CD14-positive monocyte (primary cell): ENCODE data around the gene PVRIG. TPM values are rescaled to one million over a fixed set of nuclear protein-coding genes. Genes with fewer than 3 reads are reported as not detected.

Experiments used
- DNase-seq, 3 donors: peaks; one replicate each; pipeline ENCODE4 v3.0.0-alpha.2; 2011 to 2022
- H2AFZ ChIP-seq: 2 replicates; pipeline ENCODE4 v1.6.0; 2012; ENCODE audit warnings: mild to moderate bottlenecking, low read depth, low read length, inconsistent platforms; ENCODE audit not compliant: insufficient read depth, poor library complexity, severe bottlenecking
- H3K27ac ChIP-seq, 2 donors: 1 replicate in 1 of 2; 2 replicates in 1 of 2; pipeline ENCODE4 v1.5.1; 2012 to 2013; ENCODE audit warnings: low read length in 2 of 2, control low read depth in 1 of 2, inconsistent platforms in 1 of 2, low read depth in 1 of 2, mild to moderate bottlenecking in 1 of 2
- H3K27me3 ChIP-seq, 2 donors: one replicate each; pipeline versions ENCODE4 v1.6.0 to v1.6.1; 2011 to 2013; ENCODE audit warnings: low read length in 2 of 2; ENCODE audit not compliant: control insufficient read depth in 2 of 2, insufficient read depth in 2 of 2
- H3K36me3 ChIP-seq, 2 donors: replicated peaks in 1 of 2; 1 replicate in 1 of 2; 2 replicates in 1 of 2; pipeline versions ENCODE4 v1.5.1 to v1.6.1; 2012 to 2013; ENCODE audit warnings: low read length in 2 of 2, control low read depth in 1 of 2, inconsistent platforms in 1 of 2, mild to moderate bottlenecking in 1 of 2; ENCODE audit not compliant: insufficient read depth in 2 of 2, control insufficient read depth in 1 of 2
- H3K4me1 ChIP-seq, 2 donors: 1 replicate in 1 of 2; 2 replicates in 1 of 2; pipeline versions ENCODE4 v1.5.1 to v1.6.1; 2012 to 2013; ENCODE audit warnings: low read length in 2 of 2, control low read depth in 1 of 2, inconsistent platforms in 1 of 2, mild to moderate bottlenecking in 1 of 2, moderate library complexity in 1 of 2; ENCODE audit not compliant: insufficient read depth in 2 of 2, control insufficient read depth in 1 of 2
- H3K4me2 ChIP-seq: replicated peaks from 2 replicates; pipeline ENCODE3; 2012; ENCODE audit warnings: low read length, moderate library complexity, mild to moderate bottlenecking; ENCODE audit not compliant: poor library complexity, severe bottlenecking; ENCODE audit errors: extremely low read depth
- H3K4me3 ChIP-seq, 3 experiments: fragments of 200-600 bp in 1 of 3; sonication (generic) in 1 of 3; replicated peaks in 1 of 3; 1 replicate in 2 of 3; 2 replicates in 1 of 3; pipeline ENCODE4 v1.5.1; 2011 to 2013; ENCODE audit warnings: low read length in 3 of 3, mild to moderate bottlenecking in 3 of 3, control low read depth in 2 of 3, low read depth in 2 of 3, inconsistent platforms in 1 of 3, moderate library complexity in 1 of 3
- H3K79me2 ChIP-seq: 2 replicates; pipeline ENCODE4 v1.6.0; 2012; ENCODE audit warnings: mild to moderate bottlenecking, control low read depth, inconsistent platforms, low read length, moderate library complexity; ENCODE audit not compliant: insufficient read depth
- H3K9ac ChIP-seq: 2 replicates; pipeline ENCODE4 v1.6.0; 2017; ENCODE audit warnings: low read length, mild to moderate bottlenecking; ENCODE audit not compliant: insufficient read depth, poor library complexity, severe bottlenecking
- H3K9me3 ChIP-seq, 2 donors: replicated peaks in 1 of 2; 1 replicate in 1 of 2; 2 replicates in 1 of 2; pipeline versions ENCODE4 v1.5.1 to v1.6.1; 2012 to 2013; ENCODE audit warnings: low read length in 2 of 2, control low read depth in 1 of 2; ENCODE audit not compliant: control insufficient read depth in 1 of 2, insufficient read depth in 1 of 2
- H4K20me1 ChIP-seq: 2 replicates; pipeline ENCODE4 v1.6.0; 2012; ENCODE audit warnings: mild to moderate bottlenecking, low read length, control low read depth, moderate library complexity; ENCODE audit not compliant: insufficient read depth
- H3K27ac Mint-ChIP-seq, 7 donors: one replicate each; pipeline ENCODE4 v1.8.0; 2020; ENCODE audit warnings: mild to moderate bottlenecking in 7 of 7, mixed read lengths in 7 of 7, moderate library complexity in 6 of 7, inconsistent platforms in 2 of 7
- H3K27me3 Mint-ChIP-seq, 3 donors: one replicate each; pipeline ENCODE4 v1.8.0; 2021 to 2022; ENCODE audit warnings: low read depth in 3 of 3, mild to moderate bottlenecking in 3 of 3, mixed read lengths in 3 of 3, moderate library complexity in 3 of 3, inconsistent platforms in 1 of 3
- H3K36me3 Mint-ChIP-seq, 2 donors: one replicate each; pipeline ENCODE4 v1.8.0; 2020; ENCODE audit warnings: mixed read lengths in 2 of 2, inconsistent platforms in 1 of 2, mild to moderate bottlenecking in 1 of 2
- H3K4me1 Mint-ChIP-seq: one replicate; pipeline ENCODE4 v1.8.0; 2020; ENCODE audit warnings: mild to moderate bottlenecking, mixed read lengths
- H3K4me3 Mint-ChIP-seq, 2 donors: one replicate each; pipeline ENCODE4 v1.8.0; 2020; ENCODE audit warnings: mild to moderate bottlenecking in 2 of 2, mixed read lengths in 2 of 2, moderate library complexity in 1 of 2
- H3K9me3 Mint-ChIP-seq, 7 donors: one replicate each; pipeline ENCODE4 v1.8.0; 2020 to 2022; ENCODE audit warnings: mixed read lengths in 7 of 7, mild to moderate bottlenecking in 6 of 7, moderate library complexity in 6 of 7, inconsistent platforms in 2 of 7
- WGBS: methylation state at CpG from one replicate; pipeline ENCODE4 v1.1.5; 2013; ENCODE audit warnings: missing lambda C conversion rate; ENCODE audit not compliant: insufficient coverage; 5-methylcytosine and 5-hydroxymethylcytosine counted together
- intact Hi-C, 2 donors: fragments of 100-400 bp; cut with micrococcal nuclease; formaldehyde crosslinking; loops; one replicate each; pipeline versions ENCODE4 v1.15.0 to v1.15.1; 2023
- polyA plus RNA-seq, 3 donors: library from polyadenylated mRNA; depleted of rRNA in 1 of 3; unstranded in 2 of 3; stranded (reverse) in 1 of 3; fragments of 300-500 nt in 2 of 3; fragments of >200 nt in 1 of 3; fragmentation: Illumina TruSeq in 2 of 3; gene quantifications; 1 replicate in 2 of 3; 2 replicates in 1 of 3; pipeline ENCODE4 v1.2.3, GENCODE V29; 2012 to 2021
- TF ChIP-seq, protein P1 (sequence below): fragments of 200-600 bp; IDR thresholded peaks from one replicate; pipeline ENCODE4 v1.8.0; 2022; ENCODE audit warnings: antibody characterized with exemption, mild to moderate bottlenecking

PVRIG gene
- polyA plus RNA-seq, 3 donors, result 0.27 to 0.38 TPM; not detected in 1

GRCh38 chr7:100198266-100198665, 21.5 kb upstream of the PVRIG start:
- 100% methylated on average over 1 of the region's 10 CpGs for whole genome bisulfite sequencing
- H3K9me3 Mint-ChIP-seq, result no peaks in the 10 kb centered on the region
- TF ChIP-seq, protein P1, sequence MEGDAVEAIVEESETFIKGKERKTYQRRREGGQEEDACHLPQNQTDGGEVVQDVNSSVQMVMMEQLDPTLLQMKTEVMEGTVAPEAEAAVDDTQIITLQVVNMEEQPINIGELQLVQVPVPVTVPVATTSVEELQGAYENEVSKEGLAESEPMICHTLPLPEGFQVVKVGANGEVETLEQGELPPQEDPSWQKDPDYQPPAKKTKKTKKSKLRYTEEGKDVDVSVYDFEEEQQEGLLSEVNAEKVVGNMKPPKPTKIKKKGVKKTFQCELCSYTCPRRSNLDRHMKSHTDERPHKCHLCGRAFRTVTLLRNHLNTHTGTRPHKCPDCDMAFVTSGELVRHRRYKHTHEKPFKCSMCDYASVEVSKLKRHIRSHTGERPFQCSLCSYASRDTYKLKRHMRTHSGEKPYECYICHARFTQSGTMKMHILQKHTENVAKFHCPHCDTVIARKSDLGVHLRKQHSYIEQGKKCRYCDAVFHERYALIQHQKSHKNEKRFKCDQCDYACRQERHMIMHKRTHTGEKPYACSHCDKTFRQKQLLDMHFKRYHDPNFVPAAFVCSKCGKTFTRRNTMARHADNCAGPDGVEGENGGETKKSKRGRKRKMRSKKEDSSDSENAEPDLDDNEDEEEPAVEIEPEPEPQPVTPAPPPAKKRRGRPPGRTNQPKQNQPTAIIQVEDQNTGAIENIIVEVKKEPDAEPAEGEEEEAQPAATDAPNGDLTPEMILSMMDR, result no peak
- H3K27me3 Mint-ChIP-seq, result peaks cover 1 to 7% (median 7%) of the 10 kb centered on the region in 3 donors
- no peak overlapping the region for H3K27ac Mint-ChIP-seq
- peaks cover 8% of the 10 kb centered on the region for H3K4me1 Mint-ChIP-seq
- DNase-seq, result no peak
- Histone ChIP-seq H3K9ac (no peak overlapping the region), H3K4me1 (peaks cover 9 to 11% of the 10 kb centered on the region in 2 donors), H3K9me3 (no peaks in the 10 kb centered on the region), H3K79me2 (no peaks in the 10 kb centered on the region), H3K36me3 (no peaks in the 10 kb centered on the region), H3K27ac (no peak overlapping the region), H2AFZ (no peak overlapping the region), H4K20me1 (no peaks in the 10 kb centered on the region), H3K4me3 (no peak overlapping the region), H3K4me2 (no peak overlapping the region), H3K27me3 (no peaks in the 10 kb centered on the region)
- H3K4me3 Mint-ChIP-seq, result no peak overlapping the region
- H3K36me3 Mint-ChIP-seq, result no peaks in the 10 kb centered on the region
- intact Hi-C loops, result no loop called here

GRCh38 chr7:100200693-100201092, 19.1 kb upstream of the PVRIG start:
- Histone ChIP-seq H3K36me3 (no peaks in the 10 kb centered on the region), H2AFZ (no peak overlapping the region), H3K79me2 (no peaks in the 10 kb centered on the region), H4K20me1 (no peaks in the 10 kb centered on the region), H3K4me3 (no peak overlapping the region), H3K4me1 (peaks cover 9 to 11% of the 10 kb centered on the region in 2 donors), H3K27ac (no peak overlapping the region), H3K9ac (no peak overlapping the region), H3K4me2 (no peak overlapping the region), H3K9me3 (no peaks in the 10 kb centered on the region), H3K27me3 (no peaks in the 10 kb centered on the region)
- WGBS, result 100% methylated on average over 4 of the region's 11 CpGs
- TF ChIP-seq, protein P1, result no peak
- Mint-ChIP-seq H3K27me3 (peaks cover 3 to 9% (median 7%) of the 10 kb centered on the region in 3 donors), H3K4me3 (no peak overlapping the region), H3K27ac (peak overlapping the region in 1 of 7 donors; percentile 49), H3K9me3 (peaks cover 0 to 2% (median 0%) of the 10 kb centered on the region in 7 donors), H3K4me1 (peaks cover 8% of the 10 kb centered on the region), H3K36me3 (no peaks in the 10 kb centered on the region)
- DNase-seq, result no peak
- intact Hi-C loops, result no loop called here
